ENCODE data around the gene C4A.
"Not testable (repeated sequence)": the region's sequence is repeated elsewhere in the genome, so short reads cannot be mapped to it uniquely, and the experiment has no call there.

DNA sequence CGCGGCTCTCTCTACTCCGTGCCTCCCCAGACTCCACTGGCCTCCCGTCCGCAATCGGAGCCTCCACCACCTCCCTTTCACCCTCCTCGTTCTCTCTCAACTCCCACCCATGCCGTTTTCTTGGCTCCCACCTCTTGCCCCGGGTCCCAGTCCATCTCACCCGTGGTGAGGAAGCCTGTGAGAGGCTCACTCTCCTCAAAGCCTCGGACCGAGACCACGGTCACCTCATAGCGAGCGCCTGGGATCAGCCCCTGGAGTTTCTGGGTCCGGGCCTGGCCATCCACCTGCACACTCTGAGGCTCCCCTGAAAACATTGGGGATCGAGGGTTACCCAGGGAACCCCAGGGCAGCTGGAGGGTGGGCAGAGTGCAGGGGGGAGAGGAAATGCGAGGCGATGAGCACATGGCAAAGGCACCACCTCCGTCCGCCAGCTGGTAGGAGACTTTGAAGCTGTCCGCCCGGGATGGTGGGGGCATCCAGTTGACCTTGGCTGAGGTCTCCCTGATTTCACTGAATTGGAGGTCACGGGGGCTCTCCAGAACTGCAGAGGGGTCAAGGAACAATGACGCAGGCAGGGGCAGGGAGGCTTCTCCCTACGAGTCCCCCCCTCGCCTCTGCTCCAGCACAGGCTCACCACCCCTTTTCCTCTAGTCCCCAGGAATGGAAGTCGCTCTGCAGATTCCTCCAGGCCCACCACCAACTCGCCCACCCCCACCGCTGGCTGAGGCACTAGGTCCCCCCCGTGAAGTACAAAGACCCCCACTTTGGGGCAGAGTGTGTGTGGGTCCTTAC, 61.9 kb downstream of the C4A start:
- not testable (repeated sequence) for TF ChIP-seq YY1 (IDR thresholded peaks at IDR 0.05; ENCODE audit: insufficient read depth, insufficient read length); ZNF274 (IDR thresholded peaks at IDR 0.05; ENCODE audit: low read depth, low read length)
